DOHH2 (cell line): Measurements from ENCODE around the gene TAX1BP3.

Experiments used
- CTCF ChIP-seq: fragments of 200-600 bp; sonication (generic); IDR thresholded peaks from one replicate; pipeline ENCODE4 v1.5.1; 2014; ENCODE audit warnings: antibody characterized with exemption, mild to moderate bottlenecking, low read depth, low read length; ENCODE audit not compliant: poor library complexity, severe bottlenecking
- EZH2phosphoT487 ChIP-seq: fragments of 200-600 bp; sonication (generic); IDR thresholded peaks from 2 replicates; pipeline ENCODE4 v1.6.1; 2017; ENCODE audit warnings: borderline replicate concordance, mild to moderate bottlenecking, antibody characterized with exemption, low read length, moderate library complexity, mixed read lengths

- TF ChIP-seq CTCF = no peak
- no peak for TF ChIP-seq EZH2phosphoT487
Measured at GRCh38 chr17:3672571-3672970, 4.2 kb upstream of the TAX1BP3 start.
